Astrocyte (in vitro differentiated cells and primary cell): Measurements from ENCODE around the gene STX16. TPM values are rescaled to one million over a fixed set of nuclear protein-coding genes. Genes with fewer than 3 reads are reported as not detected.

Experiments
- DNase-seq: peaks from one replicate; pipeline ENCODE4 v3.0.0-alpha.2; 2010; ENCODE audit warnings: low read depth
- FAIRE-seq: peaks from 2 replicates; lab custom pipeline; 2011; peaks lifted over from hg19 to GRCh38; lab: Jason Lieb, UNC
- H2AFZ ChIP-seq: 2 replicates; pipeline ENCODE4 v1.6.0; 2012; ENCODE audit warnings: low read depth, low read length, inconsistent platforms
- H3K27ac ChIP-seq: 2 replicates; pipeline ENCODE4 v1.5.1; 2011; ENCODE audit warnings: low read depth, low read length, inconsistent platforms
- H3K27me3 ChIP-seq: 2 replicates; pipeline ENCODE4 v1.6.0; 2011; ENCODE audit warnings: low read length, inconsistent platforms; ENCODE audit not compliant: insufficient read depth
- H3K36me3 ChIP-seq: 2 replicates; pipeline ENCODE4 v1.5.1; 2011; ENCODE audit warnings: low read length, inconsistent platforms; ENCODE audit not compliant: insufficient read depth
- H3K4me1 ChIP-seq: 2 replicates; pipeline ENCODE4 v1.5.1; 2011; ENCODE audit warnings: low read length, inconsistent platforms; ENCODE audit not compliant: insufficient read depth
- H3K4me2 ChIP-seq: 2 replicates; pipeline ENCODE4 v1.6.0; 2012; ENCODE audit warnings: low read length, inconsistent platforms
- H3K4me3 ChIP-seq: 2 replicates; pipeline ENCODE4 v1.5.1; 2011; ENCODE audit warnings: low read depth, mild to moderate bottlenecking, low read length, inconsistent platforms; ENCODE audit not compliant: insufficient read depth
- H3K79me2 ChIP-seq: 2 replicates; pipeline ENCODE4 v1.6.0; 2012; ENCODE audit warnings: mild to moderate bottlenecking, low read length, inconsistent platforms; ENCODE audit not compliant: insufficient read depth
- H3K9ac ChIP-seq: 2 replicates; pipeline ENCODE4 v1.6.0; 2012; ENCODE audit warnings: mild to moderate bottlenecking, low read length, inconsistent platforms
- H3K9me3 ChIP-seq: 2 replicates; pipeline ENCODE4 v1.5.1; 2012; ENCODE audit warnings: low read depth, mild to moderate bottlenecking, low read length, inconsistent platforms; ENCODE audit not compliant: insufficient read depth
- H4K20me1 ChIP-seq: 2 replicates; pipeline ENCODE4 v1.6.0; 2012; ENCODE audit warnings: low read length, inconsistent platforms; ENCODE audit not compliant: insufficient read depth
- H3K27ac Mint-ChIP-seq: one replicate; pipeline ENCODE4 v1.8.0; 2021; ENCODE audit warnings: mild to moderate bottlenecking, mixed read lengths; ENCODE audit not compliant: unreplicated experiment
- H3K27me3 Mint-ChIP-seq: one replicate; pipeline ENCODE4 v1.8.0; 2021; ENCODE audit warnings: low read depth, mixed read lengths; ENCODE audit not compliant: unreplicated experiment
- H3K36me3 Mint-ChIP-seq: one replicate; pipeline ENCODE4 v1.8.0; 2021; ENCODE audit warnings: low read depth, mixed read lengths; ENCODE audit not compliant: unreplicated experiment
- H3K4me1 Mint-ChIP-seq: one replicate; pipeline ENCODE4 v1.8.0; 2021; ENCODE audit warnings: low read depth, mixed read lengths; ENCODE audit not compliant: unreplicated experiment
- H3K4me3 Mint-ChIP-seq: one replicate; pipeline ENCODE4 v1.8.0; 2021; ENCODE audit warnings: mild to moderate bottlenecking, moderate library complexity, mixed read lengths; ENCODE audit not compliant: unreplicated experiment
- H3K9me3 Mint-ChIP-seq: one replicate; pipeline ENCODE4 v1.8.0; 2021; ENCODE audit warnings: mild to moderate bottlenecking, mixed read lengths; ENCODE audit not compliant: unreplicated experiment
- EZH2 ChIP-seq: IDR thresholded peaks from 2 replicates; pipeline ENCODE4 v1.6.1; 2012; ENCODE audit warnings: mild to moderate bottlenecking, low read length, inconsistent platforms; ENCODE audit not compliant: insufficient read depth
- total RNA-seq: library from RNA; stranded (reverse); gene quantifications from 2 replicates; pipeline ENCODE4 v1.2.1, GENCODE V29; 2021
- TF ChIP-seq, protein P1 (sequence below): IDR thresholded peaks from 2 replicates; pipeline ENCODE4 v1.5.1; 2011; ENCODE audit warnings: low read depth, mild to moderate bottlenecking, inconsistent platforms, low read length, moderate library complexity; ENCODE audit not compliant: insufficient read depth

The STX16 gene
- total RNA-seq, 1 donor from 2014 or later, result 59.3 TPM

DNA sequence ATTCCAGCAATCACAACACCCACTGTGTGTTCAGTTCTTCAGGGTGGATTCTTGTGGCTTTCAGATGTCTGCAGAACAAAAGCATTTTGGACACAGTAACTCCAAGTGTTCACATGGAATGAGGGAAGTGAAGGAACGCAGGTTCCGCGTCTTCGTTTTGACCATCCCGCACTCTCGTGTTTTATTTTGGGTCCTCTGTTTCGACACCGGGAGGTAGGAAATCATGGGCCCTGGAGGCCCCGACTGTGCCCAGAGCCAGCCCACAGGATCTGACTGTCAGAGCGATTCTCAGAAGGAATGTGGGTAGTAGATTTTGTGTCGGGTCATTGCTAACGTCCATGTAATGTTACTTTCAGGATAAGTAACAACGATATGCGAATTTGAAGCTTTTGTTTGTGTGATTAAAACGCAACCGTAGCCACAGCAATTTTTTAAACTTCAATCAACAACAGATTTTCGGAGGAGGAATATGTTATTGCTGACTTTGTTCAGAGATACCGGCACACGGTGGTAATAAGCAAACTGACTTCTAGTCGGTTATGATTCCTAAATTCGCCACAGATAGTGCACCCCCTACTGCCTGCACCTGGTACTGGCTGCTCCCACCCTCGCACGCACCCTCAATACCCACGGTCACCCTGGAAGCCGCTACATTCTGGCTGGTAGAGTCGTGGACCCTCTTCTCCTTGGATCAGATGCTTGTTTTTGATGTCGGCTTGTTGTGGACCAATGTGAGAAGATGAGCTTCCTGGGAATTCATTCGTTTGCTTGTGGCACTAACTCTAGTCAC lies 52.0 kb downstream of the STX16 start:
- Histone ChIP-seq H3K27ac (no peak overlapping the region), H2AFZ (no peak overlapping the region), H4K20me1 (peaks cover 3% of the 10 kb centered on the region), H3K9ac (no peak overlapping the region), H3K79me2 (no peaks in the 10 kb centered on the region), H3K4me2 (no peak overlapping the region), H3K4me1 (no peaks in the 10 kb centered on the region), H3K9me3 (no peaks in the 10 kb centered on the region), H3K27me3 (no peaks in the 10 kb centered on the region), H3K4me3 (no peak overlapping the region), H3K36me3 (peaks cover 21% of the 10 kb centered on the region)
- Mint-ChIP-seq H3K4me3 (no peak overlapping the region), H3K36me3 (peaks cover 27% of the 10 kb centered on the region), H3K4me1 (peaks cover 5% of the 10 kb centered on the region), H3K27me3 (peaks cover 1% of the 10 kb centered on the region), H3K27ac (no peak overlapping the region), H3K9me3 (no peaks in the 10 kb centered on the region)
- no peak for DNase-seq
- FAIRE-seq, result no peak
- TF ChIP-seq, protein P1, sequence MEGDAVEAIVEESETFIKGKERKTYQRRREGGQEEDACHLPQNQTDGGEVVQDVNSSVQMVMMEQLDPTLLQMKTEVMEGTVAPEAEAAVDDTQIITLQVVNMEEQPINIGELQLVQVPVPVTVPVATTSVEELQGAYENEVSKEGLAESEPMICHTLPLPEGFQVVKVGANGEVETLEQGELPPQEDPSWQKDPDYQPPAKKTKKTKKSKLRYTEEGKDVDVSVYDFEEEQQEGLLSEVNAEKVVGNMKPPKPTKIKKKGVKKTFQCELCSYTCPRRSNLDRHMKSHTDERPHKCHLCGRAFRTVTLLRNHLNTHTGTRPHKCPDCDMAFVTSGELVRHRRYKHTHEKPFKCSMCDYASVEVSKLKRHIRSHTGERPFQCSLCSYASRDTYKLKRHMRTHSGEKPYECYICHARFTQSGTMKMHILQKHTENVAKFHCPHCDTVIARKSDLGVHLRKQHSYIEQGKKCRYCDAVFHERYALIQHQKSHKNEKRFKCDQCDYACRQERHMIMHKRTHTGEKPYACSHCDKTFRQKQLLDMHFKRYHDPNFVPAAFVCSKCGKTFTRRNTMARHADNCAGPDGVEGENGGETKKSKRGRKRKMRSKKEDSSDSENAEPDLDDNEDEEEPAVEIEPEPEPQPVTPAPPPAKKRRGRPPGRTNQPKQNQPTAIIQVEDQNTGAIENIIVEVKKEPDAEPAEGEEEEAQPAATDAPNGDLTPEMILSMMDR, result peak; percentile 3
- TF ChIP-seq EZH2, result no peak

DNA sequence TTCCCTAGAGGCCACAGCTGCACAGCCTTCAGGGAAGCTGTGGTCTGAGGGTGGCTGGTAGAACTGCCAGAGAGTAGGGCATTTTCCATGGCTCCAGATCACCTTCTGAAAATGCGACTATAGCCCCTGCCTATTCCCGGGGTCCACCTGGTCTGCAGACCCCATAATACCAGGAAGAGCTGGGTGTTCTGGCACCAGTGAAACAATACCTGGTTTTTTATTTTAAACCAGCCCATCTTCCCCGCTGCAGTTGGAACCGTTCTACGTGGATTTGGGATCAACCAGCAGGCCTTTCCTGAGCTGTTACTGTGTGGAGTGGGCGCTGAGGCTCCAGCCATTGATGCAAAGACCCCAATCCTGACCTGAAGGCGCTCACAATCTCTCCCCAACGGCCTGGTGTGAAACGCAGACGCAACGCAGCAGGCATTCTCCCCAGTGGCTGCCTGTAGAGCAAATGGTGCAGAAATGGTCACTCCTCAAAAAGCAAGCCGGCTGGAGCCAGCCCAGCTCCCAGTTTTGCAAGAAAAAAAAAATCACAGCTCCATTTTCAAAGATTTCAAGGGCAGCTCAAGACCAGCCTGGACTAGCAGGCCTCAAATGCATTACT lies 52.8 kb downstream of the STX16 start:
- Histone ChIP-seq H3K27ac (no peak overlapping the region), H2AFZ (no peak overlapping the region), H3K79me2 (no peaks in the 10 kb centered on the region), H3K36me3 (peaks cover 21% of the 10 kb centered on the region), H3K4me1 (no peaks in the 10 kb centered on the region), H3K4me3 (no peak overlapping the region), H3K9me3 (no peaks in the 10 kb centered on the region), H3K9ac (no peak overlapping the region), H3K27me3 (no peaks in the 10 kb centered on the region), H3K4me2 (no peak overlapping the region), H4K20me1 (peaks cover 3% of the 10 kb centered on the region)
- peaks cover 5% of the 10 kb centered on the region for H3K4me1 Mint-ChIP-seq
- H3K4me3 Mint-ChIP-seq, result no peak overlapping the region
- peaks cover 27% of the 10 kb centered on the region for H3K36me3 Mint-ChIP-seq
- H3K27me3 Mint-ChIP-seq, result no peaks in the 10 kb centered on the region
- DNase-seq, result no peak
- no peak for FAIRE-seq
- no peak overlapping the region for H3K27ac Mint-ChIP-seq
- TF ChIP-seq, protein P1, result no peak
- TF ChIP-seq EZH2, result no peak
- H3K9me3 Mint-ChIP-seq, result no peaks in the 10 kb centered on the region
